Measurements from ENCODE around the gene GAB3.
"Not testable (repeated sequence)": the region's sequence is repeated elsewhere in the genome, so short reads cannot be mapped to it uniquely, and the experiment has no call there.

Gene GAB3

DNA sequence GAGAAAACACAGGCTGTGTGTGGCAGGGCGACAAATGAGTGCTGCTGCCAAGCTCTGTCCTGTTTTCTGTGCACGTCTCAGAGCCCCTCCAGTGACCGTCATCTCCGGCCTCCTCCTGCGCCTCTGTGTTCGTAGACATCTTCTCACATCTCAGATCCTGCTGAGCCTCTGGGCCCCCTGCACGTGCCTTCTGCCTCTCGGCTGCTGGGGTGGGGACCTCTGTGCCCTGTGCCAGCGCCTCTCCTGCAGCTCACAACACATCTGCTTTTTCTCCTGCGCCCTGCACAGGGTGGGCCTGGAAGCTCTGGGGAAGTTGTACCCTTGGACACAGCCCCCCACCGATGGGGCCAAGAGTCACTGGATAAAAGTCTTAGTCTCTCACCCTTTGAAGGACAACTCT is 95.1 kb downstream of the GAB3 start:
- no peak for DNase-seq (ENCODE audit: low read depth)

- no peak for DNase-seq (ENCODE audit: low read depth)
Measured at GRCh38 chrX:154655346-154655745, 95.5 kb downstream of the GAB3 start.

GRCh38 chrX:154654925-154655324 is 96.0 kb downstream of the GAB3 start:
- no peak for DNase-seq (ENCODE audit: low read depth)

DNA sequence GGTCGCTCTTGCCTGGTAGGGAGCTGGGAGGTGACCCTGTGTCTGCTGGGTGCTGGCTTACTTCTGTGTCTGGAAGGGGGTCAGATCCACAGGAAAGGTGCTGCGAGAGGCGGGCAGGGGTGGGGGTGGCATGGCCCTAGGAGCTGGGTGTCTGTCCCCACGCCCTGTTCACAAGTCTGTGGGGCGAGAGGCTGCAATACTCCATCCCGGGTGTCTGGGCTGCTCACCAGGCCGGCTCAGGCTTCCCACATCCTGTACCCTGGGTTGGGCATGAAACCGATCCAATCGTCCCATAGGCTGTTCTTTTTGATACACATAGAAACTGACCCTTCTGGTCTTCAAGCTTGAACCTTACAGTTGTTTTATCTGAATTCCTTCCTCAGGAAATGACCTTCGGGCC is 96.5 kb downstream of the GAB3 start:
- DNase-seq (ENCODE audit: low read depth): no peak

- not testable (repeated sequence) for DNase-seq (ENCODE audit: low read depth)
Measured at GRCh38 chrX:154653413-154653812, 97.5 kb downstream of the GAB3 start, which contains the start of gene CTAG2. TSS of gene CTAG2 (minus strand) at chrX:154653579. CDS start at chrX:154653515, 64 bp downstream.

DNA sequence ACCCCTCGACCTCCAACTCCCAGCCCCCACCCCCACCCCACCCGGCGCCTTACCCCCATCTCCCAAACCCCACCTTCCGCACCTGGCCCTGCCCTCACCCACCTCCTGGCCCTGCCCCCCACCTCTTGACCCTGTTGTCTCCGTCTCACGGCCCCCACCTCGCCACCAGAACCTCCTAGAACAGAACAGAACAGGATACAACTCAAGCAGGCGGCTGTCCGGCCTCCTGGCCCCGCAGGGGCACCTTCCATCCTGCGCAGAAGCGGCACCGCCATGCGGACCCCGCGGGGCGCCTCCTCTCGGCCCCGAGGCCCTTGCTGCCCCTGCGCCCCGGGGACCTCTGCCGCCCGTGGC is 97.9 kb downstream of the GAB3 start:
- DNase-seq (ENCODE audit: low read depth): no peak

DNA sequence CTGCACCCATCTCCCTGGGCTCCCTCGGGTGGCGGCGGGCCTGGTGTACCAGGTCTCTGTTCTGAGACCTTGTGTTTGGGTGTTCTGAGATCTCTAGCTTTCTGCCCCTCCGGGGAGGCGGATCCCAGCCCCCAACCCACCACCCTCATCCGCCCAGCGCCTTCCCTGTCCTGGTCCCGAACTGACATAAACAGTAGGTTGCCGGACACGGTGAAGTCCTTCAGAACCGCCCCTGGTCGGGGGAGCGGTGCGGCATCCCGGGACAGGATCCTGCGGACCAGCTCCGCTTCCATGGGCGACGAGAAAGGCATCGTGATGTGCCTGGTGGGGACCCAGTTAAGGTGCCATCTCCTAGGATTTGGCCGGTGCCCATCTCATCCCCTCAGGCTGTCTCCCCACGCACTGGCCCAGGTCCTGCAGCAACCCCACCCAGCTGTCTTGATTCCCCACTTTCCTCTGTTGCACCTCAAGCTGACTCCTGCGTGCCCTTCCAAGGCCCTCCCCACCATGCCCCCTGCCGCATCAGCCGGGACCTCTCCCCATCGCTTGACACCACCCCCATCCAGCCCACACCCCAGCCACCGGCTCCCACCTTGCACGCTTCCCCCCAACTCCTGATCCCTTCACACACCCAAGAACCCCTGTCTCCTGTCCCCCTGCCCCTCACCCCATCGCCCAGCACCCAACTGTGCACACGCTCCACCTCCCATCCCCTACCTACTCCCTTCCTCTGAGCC is 98.4 kb downstream of the GAB3 start:
- no peak for DNase-seq (ENCODE audit: low read depth)

- DNase-seq (ENCODE audit: low read depth): no peak
Measured at GRCh38 chrX:154650221-154650510, 100.7 kb downstream of the GAB3 start.

- DNase-seq (ENCODE audit: low read depth): no peak
Measured at GRCh38 chrX:154649503-154650220, 101.2 kb downstream of the GAB3 start.

GRCh38 chrX:154648931-154649330 is 101.9 kb downstream of the GAB3 start:
- no peak for DNase-seq (ENCODE audit: low read depth)

DNA sequence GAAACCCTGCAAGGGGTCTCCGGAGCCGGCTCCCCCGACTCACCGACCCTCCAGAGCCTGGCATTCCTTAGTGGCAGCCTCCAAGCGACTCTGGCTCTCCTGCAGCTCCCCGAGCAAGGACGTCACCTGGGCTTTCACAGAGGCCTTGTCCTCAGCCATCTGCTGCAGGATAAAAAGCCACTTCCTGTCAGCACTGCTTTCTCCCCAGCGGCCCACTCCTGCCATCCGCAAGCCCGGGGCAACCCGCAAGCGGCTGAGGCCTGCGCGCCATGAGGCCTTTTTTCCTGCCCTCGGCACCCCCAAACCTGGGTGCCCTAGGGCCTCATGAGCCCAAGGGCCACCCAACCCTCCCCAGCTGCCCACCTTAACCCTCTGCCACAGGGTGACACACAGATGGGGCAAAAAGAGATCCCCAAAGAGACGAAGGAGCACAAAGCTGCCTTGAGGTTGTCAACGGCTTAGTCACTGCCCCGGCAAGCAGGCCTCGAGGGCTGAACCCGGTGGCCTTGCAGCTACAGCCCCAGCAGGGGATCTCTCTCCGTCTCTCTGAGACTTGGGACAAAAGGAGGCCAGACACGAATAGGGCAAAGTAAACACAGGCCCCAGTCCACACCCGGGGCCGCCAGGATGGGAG is 105.0 kb downstream of the GAB3 start:
- DNase-seq (ENCODE audit: low read depth): not testable (repeated sequence)

DNA sequence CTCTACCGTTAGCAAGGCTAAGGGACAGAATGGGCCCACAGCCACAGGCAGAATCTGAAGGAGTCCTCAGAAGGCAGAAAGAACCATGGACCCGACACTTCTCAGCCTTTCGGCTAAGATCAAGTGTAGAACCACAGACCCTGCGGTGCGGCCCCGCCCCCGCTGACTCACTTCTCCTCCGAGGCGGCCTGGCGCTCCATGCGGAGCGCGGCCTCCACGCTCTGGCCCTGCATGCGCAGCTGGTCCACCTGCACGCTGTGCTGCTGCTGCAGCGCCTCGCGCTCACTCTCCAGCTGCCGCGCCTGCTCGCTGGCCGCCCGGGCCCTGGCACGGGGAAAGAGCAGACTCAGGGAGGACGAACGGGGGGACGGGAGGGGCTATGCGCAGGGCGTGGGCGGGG is 107.2 kb downstream of the GAB3 start:
- DNase-seq (ENCODE audit: low read depth): not testable (repeated sequence)

GRCh38 chrX:154641740-154642139 is 109.1 kb downstream of the GAB3 start:
- not testable (repeated sequence) for DNase-seq (ENCODE audit: low read depth)

DNA sequence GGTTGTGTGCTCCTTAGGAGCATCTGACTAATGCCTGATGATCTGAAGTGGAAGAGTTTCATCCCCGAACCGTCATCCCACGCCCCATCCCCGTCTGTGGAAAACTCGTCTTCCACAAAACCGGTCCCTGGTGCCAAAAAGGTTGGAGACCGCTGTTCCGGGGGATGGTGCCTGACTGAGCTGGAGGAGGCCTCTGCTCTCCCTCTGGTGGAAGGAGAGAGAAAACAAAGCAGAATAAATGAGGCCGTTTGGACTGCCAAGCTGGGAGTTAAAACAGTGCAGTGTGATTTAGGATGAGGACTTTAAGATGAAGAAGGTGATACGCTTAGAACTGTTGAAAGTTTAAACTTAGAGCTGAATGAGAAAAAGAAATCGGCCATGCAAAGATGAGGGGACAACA is 117.2 kb downstream of the GAB3 start:
- not testable (repeated sequence) for DNase-seq (ENCODE audit: low read depth)

DNA sequence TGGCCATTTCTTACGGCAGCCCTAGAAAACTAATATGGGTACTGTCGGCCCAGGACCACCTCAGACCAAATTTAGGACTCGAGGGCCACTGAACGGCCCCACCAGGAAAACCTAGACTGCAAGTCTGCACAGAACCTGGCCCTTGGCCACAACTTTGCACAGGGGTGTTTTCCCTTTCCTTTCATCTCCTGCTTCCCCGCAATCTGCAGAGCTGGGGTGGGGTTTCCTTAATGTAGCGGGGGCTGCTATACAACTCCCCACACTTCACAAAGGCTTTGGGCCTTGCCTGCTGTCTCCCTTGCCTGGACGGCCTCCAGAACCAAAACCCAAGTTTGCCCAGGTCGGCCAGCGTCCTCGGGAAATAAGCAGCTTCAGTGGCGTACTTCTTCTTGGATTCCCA is 119.9 kb downstream of the GAB3 start:
- not testable (repeated sequence) for DNase-seq (ENCODE audit: low read depth)

- DNase-seq (ENCODE audit: low read depth): not testable (repeated sequence)
Measured at GRCh38 chrX:154628960-154629359, 121.9 kb downstream of the GAB3 start.
